DOHH2 (cell line): ENCODE results near the gene GLP2R.

ENCODE experiments used
- H3F3A ChIP-seq: fragments of 200-600 bp; sonication (generic), shearing (Covaris generic); 2 replicates; pipeline ENCODE4 v1.6.0; 2016; ENCODE audit warnings: antibody characterized with exemption, mild to moderate bottlenecking; ENCODE audit not compliant: control insufficient read depth, insufficient read depth
- H3K27ac ChIP-seq: fragments of 200-600 bp; sonication (generic); 2 replicates; pipeline ENCODE4 v1.5.1; 2014; ENCODE audit warnings: low read depth, mild to moderate bottlenecking, low read length, moderate library complexity
- H3K27me3 ChIP-seq: fragments of 200-600 bp; sonication (generic); 2 replicates; pipeline ENCODE4 v1.6.1; 2014; ENCODE audit warnings: mild to moderate bottlenecking, low read length, mixed read lengths; ENCODE audit not compliant: control insufficient read depth
- H3K36me3 ChIP-seq: fragments of 200-600 bp; sonication (generic); 2 replicates; pipeline ENCODE4 v1.6.1; 2014; ENCODE audit warnings: mild to moderate bottlenecking, low read length, moderate library complexity, mixed read lengths; ENCODE audit not compliant: control insufficient read depth
- H3K4me1 ChIP-seq: fragments of 200-600 bp; sonication (generic); 2 replicates; pipeline ENCODE4 v1.6.1; 2014; ENCODE audit warnings: mild to moderate bottlenecking, low read length, mixed read lengths; ENCODE audit not compliant: control insufficient read depth
- H3K4me2 ChIP-seq: fragments of 200-600 bp; sonication (generic); 2 replicates; pipeline ENCODE4 v1.6.0; 2014; ENCODE audit warnings: mild to moderate bottlenecking, low read length, moderate library complexity
- H3K4me3 ChIP-seq: fragments of 200-600 bp; sonication (generic); 2 replicates; pipeline ENCODE4 v1.5.1; 2014; ENCODE audit warnings: mild to moderate bottlenecking, low read length, mixed read lengths
- H3K79me2 ChIP-seq: fragments of 200-600 bp; sonication (generic); 2 replicates; pipeline ENCODE4 v1.6.1; 2014; ENCODE audit warnings: mild to moderate bottlenecking, low read length, mixed read lengths; ENCODE audit not compliant: control insufficient read depth
- H3K9me2 ChIP-seq: fragments of 200-600 bp; sonication (generic); replicated peaks from 2 replicates; pipeline ENCODE4 v1.6.1; 2014; ENCODE audit warnings: mild to moderate bottlenecking, low read length, mixed read lengths; ENCODE audit not compliant: control insufficient read depth
- H3K9me3 ChIP-seq: fragments of 200-600 bp; sonication (generic); 2 replicates; pipeline ENCODE4 v1.6.1; 2014; ENCODE audit warnings: antibody characterized with exemption, low read length, mixed read lengths; ENCODE audit not compliant: control insufficient read depth, insufficient read depth
- H4K20me1 ChIP-seq: fragments of 200-600 bp; sonication (generic); 2 replicates; pipeline ENCODE4 v1.6.0; 2014; ENCODE audit warnings: low read depth, mild to moderate bottlenecking, antibody characterized with exemption, low read length, moderate library complexity; ENCODE audit not compliant: control insufficient read depth, insufficient read depth
- CTCF ChIP-seq: fragments of 200-600 bp; sonication (generic); IDR thresholded peaks from one replicate; pipeline ENCODE4 v1.5.1; 2014; ENCODE audit warnings: antibody characterized with exemption, mild to moderate bottlenecking, low read depth, low read length; ENCODE audit not compliant: poor library complexity, severe bottlenecking
- EZH2phosphoT487 ChIP-seq: fragments of 200-600 bp; sonication (generic); IDR thresholded peaks from 2 replicates; pipeline ENCODE4 v1.6.1; 2017; ENCODE audit warnings: borderline replicate concordance, mild to moderate bottlenecking, antibody characterized with exemption, low read length, moderate library complexity, mixed read lengths

The GLP2R gene

GRCh38 chr17:9837551-9838471 lies 12.1 kb downstream of the GLP2R start:
- Histone ChIP-seq H3K4me3 (no peak overlapping the region), H3K9me2 (no peaks in the 10 kb centered on the region), H3K9me3 (no peaks in the 10 kb centered on the region), H3K79me2 (no peaks in the 10 kb centered on the region), H3K27me3 (no peaks in the 10 kb centered on the region), H3K4me1 (no peaks in the 10 kb centered on the region), H3K36me3 (no peaks in the 10 kb centered on the region), H3F3A (no peaks in the 10 kb centered on the region), H3K4me2 (no peak overlapping the region), H4K20me1 (no peaks in the 10 kb centered on the region), H3K27ac (no peak overlapping the region)
- TF ChIP-seq EZH2phosphoT487 (no peak), CTCF (no peak)

- no peaks in the 10 kb centered on the region for H3K9me2 ChIP-seq
- H3K36me3 ChIP-seq: no peaks in the 10 kb centered on the region
- H3K27me3 ChIP-seq: no peaks in the 10 kb centered on the region
- H3K4me3 ChIP-seq: no peak overlapping the region
- no peaks in the 10 kb centered on the region for H3K4me1 ChIP-seq
- no peaks in the 10 kb centered on the region for H4K20me1 ChIP-seq
- H3K9me3 ChIP-seq: no peaks in the 10 kb centered on the region
- H3K27ac ChIP-seq: no peak overlapping the region
- no peak overlapping the region for H3K4me2 ChIP-seq
- no peaks in the 10 kb centered on the region for H3K79me2 ChIP-seq
- TF ChIP-seq CTCF (no peak), EZH2phosphoT487 (no peak)
- no peaks in the 10 kb centered on the region for H3F3A ChIP-seq
Observed at GRCh38 chr17:9839433-9839832, 13.7 kb downstream of the GLP2R start.

GRCh38 chr17:9842057-9842758 lies 16.5 kb downstream of the GLP2R start:
- Histone ChIP-seq H3K36me3 (no peaks in the 10 kb centered on the region), H3K9me2 (no peaks in the 10 kb centered on the region), H3K4me1 (no peaks in the 10 kb centered on the region), H3K4me2 (no peak overlapping the region), H3K4me3 (no peak overlapping the region), H3F3A (no peaks in the 10 kb centered on the region), H3K9me3 (no peaks in the 10 kb centered on the region), H3K27me3 (no peaks in the 10 kb centered on the region), H3K79me2 (no peaks in the 10 kb centered on the region), H4K20me1 (no peaks in the 10 kb centered on the region), H3K27ac (no peak overlapping the region)
- no peak for TF ChIP-seq EZH2phosphoT487
- TF ChIP-seq CTCF: no peak
